ENCODE data around the gene TMEM201.
A peak's percentile ranks its signal among the peaks of the same experiment; 100 is the strongest.

Gene TMEM201

GRCh38 chr1:9600861-9601834 is 12.4 kb downstream of the TMEM201 start:
- DNase-seq: no peak

GRCh38 chr1:9601942-9602793 is 13.5 kb downstream of the TMEM201 start:
- DNase-seq: no peak

- no peak for DNase-seq
These were observed 14.1 kb downstream of the TMEM201 start for GRCh38 chr1:9602794-9603167.

GRCh38 chr1:9603307-9603706 is 14.6 kb downstream of the TMEM201 start:
- DNase-seq: no peak

GRCh38 chr1:9603766-9604753 is 15.3 kb downstream of the TMEM201 start:
- DNase-seq: no peak

- DNase-seq: no peak
These were observed 16.1 kb downstream of the TMEM201 start for GRCh38 chr1:9604836-9605235.

GRCh38 chr1:9605946-9606455 is 17.3 kb downstream of the TMEM201 start:
- no peak for DNase-seq

GRCh38 chr1:9606458-9606857 is 17.7 kb downstream of the TMEM201 start:
- DNase-seq: peak in 1 of 14 donors; percentile 49

- peak in 9 of 14 donors; percentile 24 to 75 (median 53) for DNase-seq
These were observed 18.2 kb downstream of the TMEM201 start for GRCh38 chr1:9606948-9607347.

- DNase-seq: no peak
These were observed 18.6 kb downstream of the TMEM201 start for GRCh38 chr1:9607352-9607751.

GRCh38 chr1:9609998-9610397 is 21.3 kb downstream of the TMEM201 start:
- no peak for DNase-seq

- DNase-seq: no peak
These were observed 21.8 kb downstream of the TMEM201 start for GRCh38 chr1:9610548-9610947.

- DNase-seq: no peak
These were observed 23.0 kb downstream of the TMEM201 start for GRCh38 chr1:9611716-9612115.

GRCh38 chr1:9612162-9612845 is 23.6 kb downstream of the TMEM201 start:
- no peak for DNase-seq

- DNase-seq: no peak
These were observed 24.3 kb downstream of the TMEM201 start for GRCh38 chr1:9612871-9613624.

GRCh38 chr1:9613625-9614299 is 25.1 kb downstream of the TMEM201 start:
- DNase-seq: no peak

GRCh38 chr1:9615316-9616063 is 26.8 kb downstream of the TMEM201 start:
- DNase-seq: peak in 5 of 14 donors; percentile 6 to 37 (median 11)

- DNase-seq: no peak
These were observed 30.4 kb downstream of the TMEM201 start for GRCh38 chr1:9618909-9619679.

Data from C1 segment of cervical spinal cord (tissue), 14 donors.